Measurements from ENCODE around the gene EIF4B. TPM values are rescaled to one million over a fixed set of nuclear protein-coding genes. Genes with fewer than 3 reads are reported as not detected.

The EIF4B gene
- total and polyA plus RNA-seq, 2 of the 8 experiments (the other 6 are each of a cell fraction or from before 2014, with no cell fraction given), result 269 to 816 TPM

DNA sequence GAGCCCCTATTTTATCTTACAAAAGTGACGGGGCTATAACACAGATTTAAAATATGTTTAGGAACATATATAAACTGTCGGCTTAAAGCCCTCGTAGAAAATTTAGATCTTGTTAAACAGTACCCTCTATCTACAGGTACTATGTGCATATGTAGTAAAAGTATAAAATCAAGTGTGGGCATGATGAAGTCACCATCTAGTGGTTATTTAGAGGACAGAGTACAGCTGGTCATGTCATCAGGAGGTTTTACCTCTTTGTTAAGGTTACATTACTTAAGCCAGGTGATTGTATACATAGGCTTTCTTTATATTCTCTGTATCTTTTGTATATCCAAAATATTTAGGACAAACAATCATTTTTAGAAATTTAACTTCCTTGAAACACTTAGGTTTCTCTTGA lies 25.4 kb downstream of the EIF4B start:
- Histone ChIP-seq H3K4ac (replicated peaks; ENCODE audit: insufficient read length, low read depth, low read length) (no peak overlapping the region), H3K27me3 (replicated peaks in 1 of 4; ENCODE audit: control insufficient read depth in 3 of 4, extremely low read depth in 1 of 4, insufficient read depth in 3 of 4, low read length in 3 of 4) (no peaks in the 10 kb centered on the region), H3K4me3 (ENCODE audit: extremely low read depth in 1 of 4, insufficient read depth in 2 of 4, low read depth in 3 of 4, low read length in 4 of 4) (no peak overlapping the region), H3K18ac (ENCODE audit: extremely low read depth, low read length) (no peak overlapping the region), H2BK12ac (ENCODE audit: low read depth, low read length) (no peak overlapping the region), H3K4me2 (ENCODE audit: insufficient read depth in 1 of 2, low read depth in 2 of 2, low read length in 2 of 2) (no peak overlapping the region), H3K36me3 (ENCODE audit: control insufficient read depth in 2 of 4, insufficient read depth in 4 of 4, low read length in 3 of 4) (peaks cover 40 to 95% (median 74%) of the 10 kb centered on the region in 4 experiments), H3K23ac (ENCODE audit: insufficient read length) (no peak overlapping the region), H4K5ac (ENCODE audit: insufficient read length, low read depth, low read length) (no peak overlapping the region), H2BK20ac (ENCODE audit: low read length) (no peak overlapping the region), H2BK120ac (replicated peaks; ENCODE audit: low read depth, low read length) (no peak overlapping the region), H3K56ac (replicated peaks; ENCODE audit: insufficient read length, low read depth, low read length) (no peak overlapping the region), H2BK15ac (ENCODE audit: low read length) (no peak overlapping the region), H3K27ac (ENCODE audit: low read depth, low read length) (no peak overlapping the region), H3K9me3 (ENCODE audit: insufficient read depth in 2 of 2, low read depth in 1 of 2, low read length in 1 of 2) (no peaks in the 10 kb centered on the region), H3K79me1 (ENCODE audit: low read depth, low read length) (no peaks in the 10 kb centered on the region; the same call in 1 of the 2 replicates), H2BK5ac (ENCODE audit: low read depth, low read length) (no peak overlapping the region), H4K91ac (replicated peaks; ENCODE audit: insufficient read length, low read length) (no peak overlapping the region), H2AK5ac (ENCODE audit: low read depth, low read length) (no peak overlapping the region), H3K9ac (replicated peaks in 1 of 4; ENCODE audit: extremely low read depth in 1 of 4, low read depth in 3 of 4, low read length in 3 of 4) (no peak overlapping the region), H3K14ac (ENCODE audit: insufficient read length) (no peak overlapping the region), H3K4me1 (replicated peaks in 1 of 4; ENCODE audit: control insufficient read depth in 3 of 4, insufficient read depth in 4 of 4, low read length in 3 of 4) (no peaks in the 10 kb centered on the region), H3K23me2 (ENCODE audit: low read depth, low read length) (no peaks in the 10 kb centered on the region), H4K8ac (ENCODE audit: extremely low read depth, insufficient read depth, low read length) (no peak overlapping the region), H2AFZ (ENCODE audit: low read length) (no peak overlapping the region), H4K20me1 (replicated peaks in 1 of 2; ENCODE audit: control insufficient read depth in 1 of 2, insufficient read depth in 2 of 2, low read length in 2 of 2) (peaks cover 11 to 16% of the 10 kb centered on the region in 2 experiments), H3K79me2 (ENCODE audit: control insufficient read depth in 1 of 2, insufficient read depth in 2 of 2, low read length in 2 of 2) (peaks cover 0 to 7% of the 10 kb centered on the region in 2 experiments; a peak in 1 of 4 replicates)
- no peak for DNase-seq (ENCODE audit: low read depth in 1 of 2, low spot score in 2 of 2)
- CTCF ChIA-PET (ENCODE audit: partially characterized antibody), result interaction anchor here (0.9 to 1.8 kb wide), 4 partner anchors 12 to 146 kb away, joined by 3 to 7 read pairs (median 4); no protein-coding TSS in a partner anchor
- POLR2A ChIA-PET (ENCODE audit: partially characterized antibody), result interaction anchor here (1.1 to 35.6 kb wide), 5 partner anchors 7 to 55 kb away, joined by 3 to 711 read pairs (median 63); partner anchors contain the start of gene EIF4B
- WGBS, 2 experiments (ENCODE audit: extremely low coverage in 1 of 2, insufficient coverage in 1 of 2, insufficient read length in 1 of 2, insufficient replicate concordance in 2 of 2, low coverage in 1 of 2, low lambda C conversion rate in 2 of 2, missing lambda C conversion rate in 1 of 2), result 97% methylated on average over 3 of the region's 3 CpGs; no CpG with 5 or more reads in 1 of the 2 experiments
- TF ChIP-seq EP300 (IDR thresholded peaks at IDR 0.05; ENCODE audit: borderline replicate concordance in 1 of 2, low read depth in 2 of 2, low read length in 2 of 2) (no peak), SAP30 (IDR thresholded peaks at IDR 0.05; ENCODE audit: insufficient read depth, insufficient replicate concordance, low read length) (no peak), POLR2A (IDR thresholded peaks at IDR 0.05; ENCODE audit: control extremely low read depth in 1 of 2, low read depth in 2 of 2, low read length in 2 of 2) (no peak), KDM1A (IDR thresholded peaks at IDR 0.05; ENCODE audit: borderline replicate concordance, low read length) (no peak)
- no peak for FAIRE-seq
